ENCODE results near the gene ZNF436.

DNA sequence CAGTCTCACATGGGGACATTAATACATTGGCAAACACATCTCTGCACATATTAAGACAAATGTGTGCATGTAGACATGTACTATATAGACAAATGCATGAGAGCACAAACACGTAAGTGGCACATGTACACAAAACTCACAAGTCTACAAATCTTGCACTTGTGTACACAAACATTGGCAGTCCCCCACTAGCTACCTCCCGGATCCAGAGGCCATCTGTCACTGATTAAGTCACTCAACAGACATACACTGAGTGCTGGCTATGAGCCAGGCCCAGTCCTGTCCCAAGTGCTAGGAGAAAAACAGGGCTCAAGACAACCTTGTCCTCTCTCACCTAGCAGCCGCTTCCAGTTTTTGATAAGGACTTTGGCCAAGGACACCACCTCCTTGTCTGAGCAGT is 47.9 kb upstream of the ZNF436 start:
- no peak for TF ChIP-seq POLR2A (IDR thresholded peaks at IDR 0.05)
- TF ChIP-seq, protein P1, sequence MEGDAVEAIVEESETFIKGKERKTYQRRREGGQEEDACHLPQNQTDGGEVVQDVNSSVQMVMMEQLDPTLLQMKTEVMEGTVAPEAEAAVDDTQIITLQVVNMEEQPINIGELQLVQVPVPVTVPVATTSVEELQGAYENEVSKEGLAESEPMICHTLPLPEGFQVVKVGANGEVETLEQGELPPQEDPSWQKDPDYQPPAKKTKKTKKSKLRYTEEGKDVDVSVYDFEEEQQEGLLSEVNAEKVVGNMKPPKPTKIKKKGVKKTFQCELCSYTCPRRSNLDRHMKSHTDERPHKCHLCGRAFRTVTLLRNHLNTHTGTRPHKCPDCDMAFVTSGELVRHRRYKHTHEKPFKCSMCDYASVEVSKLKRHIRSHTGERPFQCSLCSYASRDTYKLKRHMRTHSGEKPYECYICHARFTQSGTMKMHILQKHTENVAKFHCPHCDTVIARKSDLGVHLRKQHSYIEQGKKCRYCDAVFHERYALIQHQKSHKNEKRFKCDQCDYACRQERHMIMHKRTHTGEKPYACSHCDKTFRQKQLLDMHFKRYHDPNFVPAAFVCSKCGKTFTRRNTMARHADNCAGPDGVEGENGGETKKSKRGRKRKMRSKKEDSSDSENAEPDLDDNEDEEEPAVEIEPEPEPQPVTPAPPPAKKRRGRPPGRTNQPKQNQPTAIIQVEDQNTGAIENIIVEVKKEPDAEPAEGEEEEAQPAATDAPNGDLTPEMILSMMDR (IDR thresholded peaks at IDR 0.05 in 4 of 5, conservative IDR thresholded peaks at IDR 0.05 in 1 of 5), result no peak
